ENCODE results near the gene PARD3.

PARD3 gene

DNA sequence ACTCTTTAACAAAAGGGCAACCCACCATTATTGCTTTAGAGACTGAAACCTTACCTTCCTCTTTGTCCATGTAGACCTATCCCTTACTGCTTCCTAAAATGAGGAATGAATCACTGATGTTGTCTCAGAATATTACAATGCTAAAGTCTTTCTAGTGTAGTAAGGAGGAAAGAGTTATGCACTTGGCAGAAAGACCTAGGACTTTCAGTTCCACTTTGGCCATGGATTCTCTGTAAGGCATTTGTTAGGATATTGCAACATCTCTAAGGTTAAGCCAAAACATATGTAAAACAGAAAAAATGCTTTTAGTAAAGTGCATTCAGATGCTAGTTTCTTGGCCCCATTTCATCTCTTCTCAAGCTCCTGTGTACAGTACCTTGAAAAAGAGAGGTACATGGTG lies 230.9 kb downstream of the PARD3 start:
- no peak for DNase-seq (ENCODE audit: low read depth in 2 of 2)

DNA sequence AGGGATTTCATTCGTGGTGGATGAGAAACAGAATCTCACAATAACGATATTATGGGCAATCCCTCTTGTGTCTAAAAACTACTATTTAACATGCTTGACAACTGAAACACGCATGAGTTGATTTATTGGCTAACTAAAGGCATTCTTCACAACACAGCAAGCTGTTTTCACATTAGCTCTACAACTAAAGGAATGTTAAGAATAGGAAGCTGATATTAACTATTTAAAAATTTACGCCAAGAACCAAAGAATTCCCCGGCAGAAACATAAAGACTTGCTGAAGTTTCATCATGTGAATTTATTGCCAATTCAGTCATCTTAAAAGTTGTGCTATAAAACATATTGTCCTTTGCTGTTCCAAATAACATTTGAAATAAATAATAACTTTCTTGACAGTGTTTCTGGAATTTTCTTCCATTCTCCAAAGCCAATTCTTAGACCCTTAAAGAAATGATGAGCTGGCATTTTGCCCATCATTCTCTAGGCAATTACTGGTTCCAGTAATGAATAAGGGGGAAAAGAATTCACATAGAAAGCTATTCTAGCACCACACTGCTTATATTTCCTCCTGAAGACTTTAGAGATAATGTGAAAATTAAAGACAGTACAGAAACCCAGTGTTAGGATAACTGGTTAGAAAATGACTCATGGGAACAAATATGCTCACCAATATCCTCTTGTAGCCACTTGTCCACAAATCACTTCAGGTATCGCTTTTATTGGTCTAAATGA lies 233.1 kb downstream of the PARD3 start:
- no peak for DNase-seq (ENCODE audit: low read depth in 2 of 2)

GRCh38 chr10:34580643-34581042 lies 234.5 kb downstream of the PARD3 start:
- DNase-seq (ENCODE audit: low read depth in 2 of 2), result no peak

DNA sequence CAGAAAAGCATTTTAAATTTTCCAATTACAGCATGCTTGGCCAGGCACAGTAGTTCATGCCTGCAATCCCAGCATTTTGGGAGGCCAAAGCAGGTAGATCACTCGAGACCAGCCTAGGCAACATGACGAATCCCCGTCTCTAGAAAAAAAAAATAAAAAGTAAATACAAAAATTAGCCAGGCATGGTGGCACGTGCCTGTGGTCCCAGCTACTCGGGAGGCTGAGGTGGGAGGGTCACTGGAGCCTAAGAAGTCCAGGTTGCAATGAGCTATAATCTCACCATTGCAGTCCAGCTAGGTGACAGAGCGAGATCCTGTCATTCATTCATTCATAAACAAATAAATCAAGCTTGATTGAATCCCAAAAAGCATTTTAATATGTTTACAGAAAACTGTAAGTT lies 234.9 kb downstream of the PARD3 start:
- DNase-seq (ENCODE audit: low read depth in 2 of 2), result no peak

DNA sequence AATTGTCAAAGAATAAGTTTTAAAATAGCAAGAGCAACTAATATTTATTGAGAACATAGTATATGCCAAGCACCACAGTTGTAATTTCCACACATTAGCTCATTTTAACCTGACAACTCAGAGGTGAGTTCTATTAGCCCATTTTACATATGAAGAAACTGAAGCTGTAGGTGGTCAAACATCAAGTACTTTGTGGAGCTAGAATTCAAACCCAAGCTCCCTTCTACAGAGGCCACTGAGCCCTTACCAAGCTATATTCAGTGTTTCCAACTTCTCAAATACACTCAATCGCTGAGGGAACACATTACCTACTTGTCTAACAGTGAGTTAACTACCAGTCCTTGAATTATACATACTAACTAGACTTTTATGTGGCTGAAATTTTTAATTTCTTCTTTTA lies 236.6 kb downstream of the PARD3 start:
- no peak for DNase-seq (ENCODE audit: low read depth in 2 of 2)

DNA sequence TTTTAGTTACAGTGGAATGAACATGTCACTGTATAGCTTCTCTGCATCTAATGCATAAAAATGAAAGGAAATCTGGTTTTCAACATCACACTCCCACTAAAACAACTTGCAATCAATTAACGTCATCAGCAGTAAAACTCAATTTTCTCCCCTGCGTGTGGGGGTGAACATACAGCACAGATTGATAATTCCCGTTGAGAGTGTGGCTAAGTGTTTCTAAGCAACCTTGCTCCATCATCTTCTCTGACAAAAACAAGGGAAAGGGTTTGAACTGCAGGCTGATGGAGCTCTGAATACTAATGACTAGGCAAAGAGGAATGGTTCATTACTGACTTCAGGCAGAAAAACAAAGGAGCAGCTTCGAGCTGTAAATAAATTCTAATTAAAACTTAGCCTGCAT lies 238.3 kb downstream of the PARD3 start:
- no peak for DNase-seq (ENCODE audit: low read depth in 2 of 2)

DNA sequence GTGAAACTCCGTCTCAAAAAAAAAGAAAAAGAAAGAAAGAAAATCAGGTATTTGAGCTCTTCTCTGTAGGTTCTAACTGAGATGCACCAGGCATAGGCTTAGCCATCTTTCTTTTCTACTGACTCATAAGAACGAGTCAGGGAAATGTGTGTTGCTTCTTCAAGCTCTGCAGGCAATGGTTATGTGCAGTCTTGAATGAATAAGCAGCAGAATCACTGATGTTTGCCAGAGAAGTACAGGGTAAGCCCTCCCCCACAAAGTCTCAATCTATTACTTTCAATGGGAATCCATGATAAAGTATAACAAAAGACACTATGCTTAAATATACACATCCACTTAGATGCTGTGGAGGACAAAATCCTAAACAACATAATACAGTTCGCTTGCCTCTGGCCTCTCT lies 239.2 kb downstream of the PARD3 start:
- no peak for DNase-seq (ENCODE audit: low read depth in 2 of 2)

GRCh38 chr10:34574353-34574934 lies 240.7 kb downstream of the PARD3 start:
- DNase-seq (ENCODE audit: low read depth in 2 of 2), result no peak

DNA sequence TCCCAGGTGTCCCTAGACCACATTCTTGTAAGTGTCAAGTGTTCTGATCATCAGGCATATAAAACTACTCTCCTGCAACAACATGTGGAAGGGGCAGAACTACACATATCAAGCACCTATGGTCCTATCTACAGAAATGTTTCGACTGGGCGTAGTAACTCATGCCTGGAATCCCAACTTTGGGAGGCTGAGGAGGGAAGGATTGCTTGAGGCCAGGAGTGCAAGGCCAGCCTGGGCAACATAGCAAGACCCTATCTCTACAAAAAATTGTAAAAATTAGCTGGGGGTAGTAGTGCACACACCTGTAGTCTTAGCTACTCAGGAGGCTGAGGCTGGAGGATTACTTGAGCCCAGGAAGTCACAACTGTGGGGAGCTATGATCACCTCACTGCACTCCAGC lies 244.2 kb downstream of the PARD3 start:
- no peak for DNase-seq (ENCODE audit: low read depth in 2 of 2)

DNA sequence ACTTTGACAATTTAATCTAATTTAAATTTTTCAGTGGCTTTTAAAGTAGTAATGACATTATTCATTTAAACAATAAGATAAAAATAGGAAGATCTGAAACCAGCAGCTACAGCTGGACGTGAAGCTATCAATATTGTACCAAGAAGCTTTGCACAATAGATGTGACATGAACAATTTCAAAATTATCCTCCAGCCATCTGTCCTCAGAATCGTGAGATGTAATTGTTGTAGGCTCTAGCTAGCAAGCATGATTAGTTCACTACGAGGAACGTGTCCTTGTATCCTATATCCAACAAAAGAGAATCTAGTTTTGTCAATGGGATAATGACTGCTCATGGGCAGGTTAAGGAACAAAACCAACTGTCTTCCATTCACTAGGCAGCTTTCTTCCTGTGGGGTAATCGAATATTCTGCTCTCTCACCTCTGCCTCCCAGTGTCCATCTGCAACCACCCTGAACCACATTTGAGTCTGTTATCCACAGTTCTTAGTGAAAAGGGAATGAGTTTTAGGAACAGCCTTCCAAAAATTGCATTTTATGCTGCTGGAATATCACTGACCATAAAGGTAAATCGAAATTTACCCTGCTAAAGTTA lies 247.3 kb downstream of the PARD3 start:
- DNase-seq (ENCODE audit: low read depth in 2 of 2), result no peak

DNA sequence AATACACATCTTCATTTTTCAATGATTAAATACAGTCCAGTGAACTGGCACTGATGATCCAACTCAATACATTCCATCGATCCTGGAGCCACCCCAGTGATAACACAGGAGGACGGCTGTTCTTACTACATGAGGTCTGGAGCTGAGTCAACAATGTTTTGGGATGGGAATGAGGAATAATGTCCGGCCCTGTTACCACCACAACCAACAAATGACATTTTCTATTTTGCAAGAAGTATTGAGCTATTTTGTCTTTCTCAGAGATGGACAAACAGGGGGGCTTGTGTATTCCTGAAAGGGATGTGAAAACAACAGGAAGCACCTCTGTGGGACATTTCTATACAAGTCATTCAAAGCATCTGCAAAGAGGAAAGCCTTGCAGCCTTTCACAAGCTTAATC lies 249.2 kb downstream of the PARD3 start:
- DNase-seq (ENCODE audit: low read depth in 2 of 2), result no peak

DNA sequence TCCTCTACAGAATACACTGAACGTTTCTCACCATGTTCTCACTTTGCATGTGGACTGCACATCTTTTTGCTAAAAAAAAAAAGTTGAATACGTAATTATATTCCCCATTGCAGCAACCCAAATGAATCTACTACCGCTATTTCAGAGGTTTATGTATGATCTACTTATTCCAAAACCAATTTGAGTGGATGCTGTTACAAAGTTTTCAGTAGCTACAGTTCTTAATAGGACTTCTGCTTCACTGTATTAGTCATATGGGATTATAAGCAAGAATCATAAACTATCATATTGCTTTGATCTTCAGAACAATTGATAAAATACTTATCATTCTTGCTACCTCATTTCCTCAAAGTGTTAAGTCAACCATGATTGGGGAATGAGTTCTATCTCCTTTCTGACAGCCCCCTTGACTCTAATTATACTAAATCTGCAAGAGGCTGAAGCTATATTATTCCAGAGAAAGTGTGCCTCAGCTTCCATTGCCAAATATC lies 257.0 kb downstream of the PARD3 start:
- no peak for DNase-seq (ENCODE audit: low read depth in 2 of 2)

- no peak for DNase-seq (ENCODE audit: low read depth in 2 of 2)
Measured at GRCh38 chr10:34557173-34557572, 257.9 kb downstream of the PARD3 start.

DNA sequence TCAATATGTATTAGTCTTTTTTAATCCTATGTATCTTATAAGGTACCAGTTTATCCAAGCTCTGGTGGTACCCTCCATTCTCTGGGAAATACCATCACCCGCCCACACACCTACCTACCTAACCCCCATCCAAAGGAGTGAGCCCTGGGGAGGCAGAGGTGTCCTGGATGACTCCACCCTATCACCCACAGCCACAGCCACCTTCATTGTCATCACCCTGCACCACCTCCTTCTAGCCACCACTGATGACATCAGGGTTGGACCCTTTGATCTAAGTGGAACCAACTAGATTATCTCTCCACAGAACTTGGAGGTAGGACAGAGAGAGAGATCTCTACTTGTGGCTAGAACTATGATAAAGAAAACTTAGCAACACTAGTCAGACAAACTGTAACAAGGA lies 259.4 kb downstream of the PARD3 start:
- DNase-seq (ENCODE audit: low read depth in 2 of 2), result no peak

- no peak for DNase-seq (ENCODE audit: low read depth in 2 of 2)
Measured at GRCh38 chr10:34553747-34554146, 261.3 kb downstream of the PARD3 start.

GRCh38 chr10:34551295-34551694 lies 263.8 kb downstream of the PARD3 start:
- DNase-seq (ENCODE audit: low read depth in 2 of 2), result no peak

DNA sequence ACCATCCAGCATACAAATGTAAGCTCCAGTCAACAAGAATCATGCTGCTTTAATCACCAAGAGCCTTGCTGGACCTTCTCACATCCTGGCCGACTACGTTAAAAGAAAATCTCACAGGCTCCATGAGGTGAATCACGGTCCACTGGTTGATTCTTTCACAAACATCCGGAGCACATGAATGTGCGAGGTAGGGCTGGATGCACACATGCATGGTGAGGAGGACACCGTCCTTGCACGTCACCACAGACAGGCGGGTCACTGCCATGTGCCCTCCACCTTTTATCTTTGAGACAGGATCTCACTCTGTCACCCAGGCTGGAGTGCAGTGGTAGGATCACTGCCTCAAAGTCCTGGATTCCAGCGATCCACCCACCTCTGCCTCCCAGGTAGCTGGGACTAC lies 265.1 kb downstream of the PARD3 start:
- no peak for DNase-seq (ENCODE audit: low read depth in 2 of 2)

GRCh38 chr10:34549001-34549400 lies 266.1 kb downstream of the PARD3 start:
- no peak for DNase-seq (ENCODE audit: low read depth in 2 of 2)

DNA sequence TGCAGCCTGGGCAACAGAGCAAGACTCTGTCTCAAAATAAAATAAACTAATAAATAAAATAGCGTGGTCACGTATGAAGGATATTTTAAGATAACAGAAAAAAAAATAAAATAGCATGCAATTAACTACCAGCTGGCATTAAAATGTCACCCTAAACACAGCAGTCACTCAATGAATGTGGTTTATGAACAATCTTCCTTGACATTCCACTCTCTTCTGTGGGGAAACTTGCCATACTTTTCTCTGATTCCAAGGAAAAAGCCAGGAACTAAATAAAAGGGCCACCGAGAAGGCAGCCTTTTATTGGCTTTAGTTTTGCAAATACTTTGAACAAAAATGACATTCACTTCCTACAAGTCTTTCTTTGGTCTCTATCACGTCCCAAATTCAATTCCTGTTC lies 266.6 kb downstream of the PARD3 start:
- no peak for DNase-seq (ENCODE audit: low read depth in 2 of 2)

- no peak for DNase-seq (ENCODE audit: low read depth in 2 of 2)
Measured at GRCh38 chr10:34547695-34548094, 267.4 kb downstream of the PARD3 start.

- DNase-seq (ENCODE audit: low read depth in 2 of 2), result no peak
Measured at GRCh38 chr10:34547291-34547690, 267.8 kb downstream of the PARD3 start.

GRCh38 chr10:34544400-34544799 lies 270.7 kb downstream of the PARD3 start:
- no peak for DNase-seq (ENCODE audit: low read depth in 2 of 2)

- no peak for DNase-seq (ENCODE audit: low read depth in 2 of 2)
Measured at GRCh38 chr10:34543716-34544115, 271.4 kb downstream of the PARD3 start.
